Measurements from ENCODE around the gene MTG2. TPM values are rescaled to one million over a fixed set of nuclear protein-coding genes. Genes with fewer than 3 reads are reported as not detected.

The MTG2 gene
- total and polyA plus RNA-seq, 2 of the 4 experiments (the other 2 are of a cell fraction) = 11.5 to 25.2 TPM

- intact Hi-C loops (cut with micrococcal nuclease) (no loop called here), dilution Hi-C loops (cut with HindIII; ENCODE audit: low sequenced_read_pairs, unreplicated experiment) (no loop called here), in situ Hi-C loops (cut with MboI; ENCODE audit: low sequenced_read_pairs) (no loop called here)
- Histone ChIP-seq H2BK120ac (ENCODE audit: low read depth, low read length) (no peak overlapping the region), H3K9ac (ENCODE audit: low read depth, low read length) (no peak overlapping the region), H3K23ac (ENCODE audit: low read depth, low read length) (no peak overlapping the region), H3K14ac (replicated peaks; ENCODE audit: low read depth, low read length) (no peak overlapping the region), H2BK20ac (ENCODE audit: low read depth, low read length) (no peak overlapping the region), H2AK9ac (replicated peaks; ENCODE audit: low read depth, low read length, poor library complexity) (no peak overlapping the region), H3K4me1 (ENCODE audit: control insufficient read depth, insufficient read depth, low read length) (no peaks in the 10 kb centered on the region), H3K4ac (ENCODE audit: low read depth, low read length) (no peak overlapping the region), H3K27ac (ENCODE audit: insufficient read depth, low read length) (no peak overlapping the region), H4K5ac (ENCODE audit: low read depth, low read length) (no peak overlapping the region), H3K4me2 (ENCODE audit: low read depth, low read length) (no peak overlapping the region), H3K9me3 (ENCODE audit: control insufficient read depth, insufficient read depth, low read length) (no peaks in the 10 kb centered on the region), H2BK5ac (ENCODE audit: low read depth, low read length, poor library complexity, severe bottlenecking) (no peak overlapping the region), H3K36me3 (ENCODE audit: control insufficient read depth, insufficient read depth, low read length) (peaks cover 48% of the 10 kb centered on the region), H4K91ac (ENCODE audit: insufficient read depth, low read depth, low read length) (no peak overlapping the region), H3K27me3 (ENCODE audit: control insufficient read depth, insufficient read depth, low read length) (no peaks in the 10 kb centered on the region), H2BK15ac (ENCODE audit: low read depth, low read length) (no peak overlapping the region), H4K8ac (ENCODE audit: low read depth in 2 of 2, low read length in 2 of 2) (no peak overlapping the region), H3K56ac (ENCODE audit: extremely low read depth, insufficient read depth, low read length) (no peak overlapping the region), H3K79me1 (ENCODE audit: low read depth in 1 of 2, low read length in 2 of 2) (peaks cover 0 to 6% of the 10 kb centered on the region in 2 experiments; a peak in 3 of 4 replicates), H4K20me1 (ENCODE audit: insufficient read depth, low read length) (peaks cover 1% of the 10 kb centered on the region; the same call in 1 of the 2 replicates), H3K18ac (ENCODE audit: low read depth, low read length) (no peak overlapping the region), H3K9me1 (ENCODE audit: insufficient read depth, low read length) (no peaks in the 10 kb centered on the region; the same call in 1 of the 2 replicates), H2AK5ac (ENCODE audit: low read depth, low read length) (no peak overlapping the region), H2AFZ (replicated peaks; ENCODE audit: low read length, poor library complexity) (no peak overlapping the region), H3K4me3 (ENCODE audit: insufficient read depth, low read depth, low read length) (no peak overlapping the region)
- 97% methylated on average over 30 of the region's 38 CpGs; no CpG with 5 or more reads in 1 of the 2 experiments for WGBS, 2 experiments (ENCODE audit: extremely low coverage in 2 of 2, insufficient read length in 1 of 2)
- no peak for DNase-seq
- TF ChIP-seq CTCF (conservative IDR thresholded peaks at IDR 0.05; ENCODE audit: low read depth, low read length) = no peak
- TF ChIP-seq MXI1 (IDR thresholded peaks at IDR 0.05; ENCODE audit: borderline replicate concordance, low read depth, low read length) = no peak
- TF ChIP-seq CHD1 (IDR thresholded peaks at IDR 0.05; ENCODE audit: low read depth, low read length) = no peak
- TF ChIP-seq RCOR1 (IDR thresholded peaks at IDR 0.05; ENCODE audit: insufficient replicate concordance, low read length) = no peak
- no peak for TF ChIP-seq RAD21 (IDR thresholded peaks at IDR 0.05; ENCODE audit: low read length)
- TF ChIP-seq POLR2A (IDR thresholded peaks at IDR 0.05; ENCODE audit: low read depth, low read length) = no peak
- TF ChIP-seq RFX5 (IDR thresholded peaks at IDR 0.05; ENCODE audit: low read depth, low read length) = no peak
- TF ChIP-seq BHLHE40 (IDR thresholded peaks at IDR 0.05; ENCODE audit: low read depth, low read length) = no peak
- no peak for TF ChIP-seq USF2 (IDR thresholded peaks at IDR 0.05; ENCODE audit: low read depth, low read length)
- no peak for TF ChIP-seq MAZ (IDR thresholded peaks at IDR 0.05; ENCODE audit: borderline replicate concordance, low read depth, low read length)
- no peak for TF ChIP-seq FOS (IDR thresholded peaks at IDR 0.05; ENCODE audit: low read depth, low read length)
- no peak for TF ChIP-seq SMC3 (IDR thresholded peaks at IDR 0.05; ENCODE audit: low read depth, low read length)
- no peak for TF ChIP-seq CEBPB (IDR thresholded peaks at IDR 0.05; ENCODE audit: low read depth, low read length)
- no peak for TF ChIP-seq NFE2L2 (IDR thresholded peaks at IDR 0.05; ENCODE audit: low read depth, low read length)
- no peak for TF ChIP-seq ELK1 (IDR thresholded peaks at IDR 0.05; ENCODE audit: borderline replicate concordance, low read depth, low read length)
- TF ChIP-seq MAFK (IDR thresholded peaks at IDR 0.05; ENCODE audit: low read depth, low read length) = no peak
- no peak for ATAC-seq (ENCODE audit: low read depth)
- POLR2A ChIA-PET (ENCODE audit: unreplicated experiment) = no interaction called here
- CTCF ChIA-PET = no interaction called here
- BruUV-seq (replicated peaks) = no TSS peak
Measured at GRCh38 chr20:62200491-62201172, 17.8 kb downstream of the MTG2 start.

All from IMR-90 (cell line).